Adrenal gland (tissue), 12 donors: ENCODE data around the gene CEBPZOS. TPM values are rescaled to one million over a fixed set of nuclear protein-coding genes. Genes with fewer than 3 reads are reported as not detected.
A peak's percentile ranks its signal among the peaks of the same experiment; 100 is the strongest.
"Not testable (repeated sequence)": the region's sequence is repeated elsewhere in the genome, so short reads cannot be mapped to it uniquely, and the experiment has no call there.

Experiments
- DNase-seq, 7 donors: peaks; one replicate each; pipeline ENCODE4 v3.0.0-alpha.2; 2019 to 2020
- H3K27ac ChIP-seq, 5 donors: fragments of 200-600 bp; sonication (generic) in 4 of 5; 1 replicate in 3 of 5; 2 replicates in 2 of 5; pipeline versions ENCODE4 v1.5.1 to v1.8.0; 2016 to 2020; ENCODE audit warnings: mild to moderate bottlenecking in 1 of 5
- H3K27me3 ChIP-seq: fragments of 200-600 bp; 2 replicates; pipeline ENCODE4 v1.8.0; 2021
- H3K36me3 ChIP-seq, 2 donors: fragments of 200-600 bp; replicated peaks in 1 of 2; 1 replicate in 1 of 2; 2 replicates in 1 of 2; pipeline versions ENCODE4 v1.5.1 to v1.8.0; 2018 to 2022
- H3K4me1 ChIP-seq, 2 donors: fragments of 200-600 bp; replicated peaks in 1 of 2; 1 replicate in 1 of 2; 2 replicates in 1 of 2; pipeline versions ENCODE4 v1.5.1 to v1.8.0; 2018 to 2021
- H3K4me3 ChIP-seq, 4 donors: fragments of 200-600 bp; sonication (generic) in 3 of 4; one replicate each; pipeline ENCODE4 v1.5.1; 2016 to 2018
- H3K9me3 ChIP-seq, 3 donors: fragments of 200-600 bp; sonication (generic) in 1 of 3; replicated peaks in 1 of 3; 1 replicate in 2 of 3; 2 replicates in 1 of 3; pipeline versions ENCODE4 v1.5.1 to v1.8.0; 2016 to 2021
- POLR2A ChIP-seq, 2 donors: fragments of 450-650 bp; IDR thresholded peaks; one replicate each; pipeline ENCODE4 v1.6.1; 2017; ENCODE audit warnings: antibody characterized with exemption in 2 of 2, mild to moderate bottlenecking in 2 of 2, moderate library complexity in 1 of 2
- WGBS, 4 donors: extraction: QIAGEN DNeasy Blood & Tissue Kit in 2 of 4; methylation state at CpG; one replicate each; pipeline versions ENCODE4 v1.1.5 to v1.1.7; 2013 to 2017; 5-methylcytosine and 5-hydroxymethylcytosine counted together
- intact Hi-C, 2 donors: fragments of 100-400 bp; cut with DNase I; formaldehyde crosslinking; loops; one replicate each; pipeline versions ENCODE4 v1.14.1 to v1.15.0; 2022 to 2023
- polyA plus RNA-seq, 3 donors: library from polyadenylated mRNA; stranded (reverse); fragments of 200-250 nt in 2 of 3; fragments of 350-450 nt in 1 of 3; fragmentation: Illumina TruSeq in 1 of 3; extraction: RNeasy Lipid Tissue Mini Kit (QIAGEN cat#74804) in 1 of 3; gene quantifications; one replicate each; pipeline ENCODE4 v1.2.3, GENCODE V29; 2013 to 2014
- total RNA-seq, 9 donors: library from RNA; depleted of rRNA in 4 of 9; stranded (reverse); fragments of >200 nt in 4 of 9; fragments of 120-200 nt in 1 of 9; fragmentation: NEBNext Ultra II Directional in 1 of 9; extraction: Animal tissue kit (Norgen Biotek cat#: 25700) in 1 of 9; gene quantifications; one replicate each; pipeline versions ENCODE4 v1.1.0 to v1.2.4, GENCODE V29; 2013 to 2023
- TF ChIP-seq, protein P1 (sequence below), 6 experiments: fragments of 450-650 bp in 4 of 6; fragments of 200-600 bp in 2 of 6; sonication (generic) in 1 of 6; IDR thresholded peaks; 1 replicate in 5 of 6; 2 replicates in 1 of 6; pipeline versions ENCODE4 v1.5.1 to v1.8.0; 2016 to 2021; ENCODE audit warnings: antibody characterized with exemption in 6 of 6, mild to moderate bottlenecking in 2 of 6, moderate library complexity in 1 of 6
- donor health status: healthy with polysubstance abuse.
- donor health status: Bipolar disorder and iron deficiency.
- donor health status: DM: yes; HTN: yes; CAD: no.
- donor health status: DM: no; HTN: no; CAD: no.
- donor health status: DM: no; HTN: no; CAD: no.
- donor health status: DM: yes; HTN: yes; CAD: no.

CEBPZOS gene
- total and polyA plus RNA-seq, 12 donors = 27.9 to 186 (median 65.2) TPM

DNA sequence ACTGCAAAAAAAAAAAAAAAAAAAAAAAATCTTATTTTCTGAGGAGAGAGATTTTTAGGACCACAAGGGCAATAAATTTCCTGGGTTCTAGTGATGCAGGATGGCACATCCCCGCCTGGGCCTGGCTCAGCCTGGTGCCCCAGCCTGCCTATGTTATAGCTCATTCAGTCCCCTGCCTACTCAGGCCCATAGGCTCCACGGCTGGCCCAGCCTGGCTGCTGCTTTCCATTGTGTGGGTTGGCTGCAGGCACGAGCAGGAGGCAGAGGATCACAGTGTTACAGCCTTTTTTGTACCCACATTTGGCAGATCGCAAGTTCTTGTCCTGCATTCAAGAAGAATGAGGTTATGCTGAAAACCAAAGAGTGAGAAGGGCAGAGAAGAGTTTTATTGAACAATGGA, 5.0 kb upstream of the CEBPZOS start:
- peaks cover 10 to 13% of the 10 kb centered on the region in 2 donors for H3K4me1 ChIP-seq
- no peaks in the 10 kb centered on the region for H3K36me3 ChIP-seq
- no peak for DNase-seq
- intact Hi-C loops = no loop called here
- H3K4me3 ChIP-seq = no peak overlapping the region
- 84 to 89% (median 87%) methylated on average over 4 of the region's 4 CpGs for WGBS, 4 donors
- no peak overlapping the region for H3K27ac ChIP-seq
- no peaks in the 10 kb centered on the region for H3K27me3 ChIP-seq
- TF ChIP-seq, protein P1, sequence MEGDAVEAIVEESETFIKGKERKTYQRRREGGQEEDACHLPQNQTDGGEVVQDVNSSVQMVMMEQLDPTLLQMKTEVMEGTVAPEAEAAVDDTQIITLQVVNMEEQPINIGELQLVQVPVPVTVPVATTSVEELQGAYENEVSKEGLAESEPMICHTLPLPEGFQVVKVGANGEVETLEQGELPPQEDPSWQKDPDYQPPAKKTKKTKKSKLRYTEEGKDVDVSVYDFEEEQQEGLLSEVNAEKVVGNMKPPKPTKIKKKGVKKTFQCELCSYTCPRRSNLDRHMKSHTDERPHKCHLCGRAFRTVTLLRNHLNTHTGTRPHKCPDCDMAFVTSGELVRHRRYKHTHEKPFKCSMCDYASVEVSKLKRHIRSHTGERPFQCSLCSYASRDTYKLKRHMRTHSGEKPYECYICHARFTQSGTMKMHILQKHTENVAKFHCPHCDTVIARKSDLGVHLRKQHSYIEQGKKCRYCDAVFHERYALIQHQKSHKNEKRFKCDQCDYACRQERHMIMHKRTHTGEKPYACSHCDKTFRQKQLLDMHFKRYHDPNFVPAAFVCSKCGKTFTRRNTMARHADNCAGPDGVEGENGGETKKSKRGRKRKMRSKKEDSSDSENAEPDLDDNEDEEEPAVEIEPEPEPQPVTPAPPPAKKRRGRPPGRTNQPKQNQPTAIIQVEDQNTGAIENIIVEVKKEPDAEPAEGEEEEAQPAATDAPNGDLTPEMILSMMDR (IDR thresholded peaks at IDR 0.05) = no peak
- H3K9me3 ChIP-seq = no peaks in the 10 kb centered on the region

DNA sequence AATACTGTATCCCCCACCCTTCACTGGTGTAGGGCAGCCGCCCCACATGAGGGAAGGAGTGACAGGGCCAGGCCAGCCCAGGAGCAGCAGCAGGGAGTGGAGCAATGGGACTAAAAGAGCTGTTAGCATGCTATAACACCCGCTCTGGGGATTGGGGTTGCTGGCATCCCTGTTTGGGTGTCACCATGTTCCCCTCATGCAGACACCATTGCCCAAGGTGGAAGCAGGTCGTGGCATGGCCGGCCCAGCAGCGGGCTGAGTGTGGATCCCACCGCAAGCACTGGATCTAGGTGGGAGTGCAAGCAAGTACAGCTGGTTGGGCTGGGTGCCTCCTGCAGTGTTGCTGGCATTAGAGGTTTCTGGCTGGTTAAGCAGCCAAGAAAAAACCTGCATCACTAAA, 4.5 kb upstream of the CEBPZOS start:
- intact Hi-C loops = no loop called here
- TF ChIP-seq, protein P1 (IDR thresholded peaks at IDR 0.05) = no peak
- no peak for TF ChIP-seq POLR2A (IDR thresholded peaks at IDR 0.05)
- no peak overlapping the region for H3K4me3 ChIP-seq
- H3K36me3 ChIP-seq = no peaks in the 10 kb centered on the region
- no peaks in the 10 kb centered on the region for H3K9me3 ChIP-seq
- 83 to 88% (median 88%) methylated on average over 3 to 6 of the region's 6 CpGs for WGBS, 4 donors
- no peak overlapping the region for H3K27ac ChIP-seq
- peaks cover 10 to 13% of the 10 kb centered on the region in 2 donors for H3K4me1 ChIP-seq
- H3K27me3 ChIP-seq = no peaks in the 10 kb centered on the region
- DNase-seq = no peak

DNA sequence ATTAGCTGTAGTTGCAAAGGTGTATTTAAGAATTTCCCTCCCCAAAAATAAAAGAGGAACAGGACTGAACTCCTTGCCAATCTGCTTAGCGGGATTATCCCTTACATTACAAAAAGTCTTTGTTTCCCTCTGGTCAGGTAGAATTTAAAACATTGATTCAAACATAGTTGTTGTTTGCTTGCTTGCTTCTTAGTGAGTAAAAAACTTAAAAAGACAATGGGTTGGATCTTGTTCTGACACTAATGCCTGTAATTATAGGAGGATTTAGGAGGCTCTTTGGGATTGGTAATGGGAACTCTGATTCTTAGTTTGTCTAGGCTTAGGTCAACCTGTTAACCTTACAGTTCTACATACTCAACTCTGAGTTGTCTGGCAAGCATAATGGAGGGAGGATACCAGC, 3.7 kb upstream of the CEBPZOS start:
- intact Hi-C loops = no loop called here
- Histone ChIP-seq H3K27me3 (no peaks in the 10 kb centered on the region), H3K4me3 (no peak overlapping the region), H3K36me3 (no peaks in the 10 kb centered on the region), H3K27ac (no peak overlapping the region), H3K9me3 (no peaks in the 10 kb centered on the region), H3K4me1 (peaks cover 15 to 18% of the 10 kb centered on the region in 2 donors)
- WGBS, 4 donors = 89 to 96% (median 92%) methylated on average over 1 of the region's 1 CpG
- TF ChIP-seq, protein P1 (IDR thresholded peaks at IDR 0.05) = no peak
- no peak for TF ChIP-seq POLR2A (IDR thresholded peaks at IDR 0.05)
- no peak for DNase-seq

DNA sequence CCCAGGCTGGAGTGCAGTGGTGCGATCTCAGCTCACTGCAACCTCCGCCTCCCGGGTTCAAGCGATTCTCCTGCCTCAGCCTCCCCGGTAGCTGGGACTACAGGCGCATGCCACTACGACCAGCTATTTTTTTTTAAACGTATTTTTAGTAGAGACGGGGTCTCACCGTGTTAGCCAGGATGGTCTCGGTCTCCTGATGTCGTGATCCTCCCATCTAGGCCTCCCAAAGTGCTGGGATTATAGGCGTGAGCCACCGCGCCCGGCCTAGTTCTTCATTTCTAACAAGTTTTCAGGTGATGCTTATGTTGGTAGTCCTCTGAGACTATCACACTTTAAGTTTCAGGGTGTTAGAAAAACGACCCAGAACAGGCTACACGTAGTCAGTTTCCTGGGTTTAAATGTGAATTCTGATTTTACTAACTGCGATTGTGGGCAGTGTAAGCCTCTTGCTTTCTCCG, 405 bp upstream of the CEBPZOS start:
- peak overlapping the region; percentile 65 to 98 (median 93) for H3K27ac ChIP-seq
- DNase-seq, intact Hi-C loops: not testable (repeated sequence)

DNA sequence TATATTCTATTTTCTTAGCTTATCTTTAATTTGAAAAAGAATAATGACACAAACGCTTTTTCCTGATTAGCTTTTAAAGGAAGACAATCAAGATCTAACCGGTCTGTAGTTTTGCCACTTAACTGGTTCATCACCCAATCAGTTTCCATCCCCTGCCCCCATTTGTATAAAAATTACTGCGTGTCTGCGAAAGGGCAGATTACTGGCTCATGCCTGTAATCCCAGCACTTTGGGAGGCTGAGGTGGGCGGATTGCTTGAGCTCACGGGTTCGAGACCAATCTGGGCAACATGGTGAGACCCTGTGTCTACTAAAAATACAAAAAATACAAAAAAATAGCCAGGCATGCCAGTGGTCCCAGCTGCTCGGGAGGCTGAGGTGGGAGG, 2.4 kb downstream of the CEBPZOS start:
- 84 to 89% (median 87%) methylated on average over 8 of the region's 8 CpGs for WGBS, 4 donors
- Histone ChIP-seq H3K36me3 (peaks cover 4 to 30% of the 10 kb centered on the region in 2 donors), H3K4me3 (no peak overlapping the region), H3K9me3 (no peaks in the 10 kb centered on the region), H3K27ac (no peak overlapping the region), H3K4me1 (peaks cover 8 to 11% of the 10 kb centered on the region in 2 donors), H3K27me3 (no peaks in the 10 kb centered on the region)
- no peak for DNase-seq
- no peak for TF ChIP-seq POLR2A (IDR thresholded peaks at IDR 0.05)
- TF ChIP-seq, protein P1 (IDR thresholded peaks at IDR 0.05) = no peak
- intact Hi-C loops = no loop called here

More for the DNA sequence above, 405 bp upstream of the CEBPZOS start:
- H3K4me1 ChIP-seq = peaks cover 8 to 11% of the 10 kb centered on the region in 2 donors
- 76 to 82% (median 79%) methylated on average over 20 of the region's 20 CpGs for WGBS, 4 donors
- not testable (repeated sequence) for H3K36me3 ChIP-seq, H3K9me3 ChIP-seq, H3K27me3 ChIP-seq
- H3K4me3 ChIP-seq = peak overlapping the region; percentile 1 to 76 (median 67)
